ENCODE data around the gene MAN1A1. TPM values are rescaled to one million over a fixed set of nuclear protein-coding genes. Genes with fewer than 3 reads are reported as not detected.

The MAN1A1 gene
- total RNA-seq, 3 donors from 2014 or later: 45.1 to 74.2 (median 66.4) TPM

GRCh38 chr6:119224095-119224701, 125.4 kb downstream of the MAN1A1 start:
- TF ChIP-seq CTCF (IDR thresholded peaks at IDR 0.05): no peak
- Histone ChIP-seq H3K9me3 (no peaks in the 10 kb centered on the region), H3K4me3 (no peak overlapping the region), H3K36me3 (ENCODE audit: low read depth) (no peaks in the 10 kb centered on the region), H3K4me1 (ENCODE audit: low read depth) (no peaks in the 10 kb centered on the region)
- no peak for ATAC-seq
- no peak for DNase-seq
- intact Hi-C loops (cut with DNase I, micrococcal nuclease): no loop called here

- H3K4me3 ChIP-seq: no peak overlapping the region
- DNase-seq (no peak), ATAC-seq (no peak)
- H3K9me3 ChIP-seq: no peaks in the 10 kb centered on the region
- no peaks in the 10 kb centered on the region for H3K4me1 ChIP-seq (ENCODE audit: low read depth)
- intact Hi-C loops (cut with DNase I, micrococcal nuclease): no loop called here
- H3K36me3 ChIP-seq (ENCODE audit: low read depth): no peaks in the 10 kb centered on the region
- no peak for TF ChIP-seq CTCF (IDR thresholded peaks at IDR 0.05)
These were observed 129.1 kb downstream of the MAN1A1 start for GRCh38 chr6:119220452-119220851.

GRCh38 chr6:119218548-119218947, 131.0 kb downstream of the MAN1A1 start:
- Histone ChIP-seq H3K4me1 (ENCODE audit: low read depth) (no peaks in the 10 kb centered on the region), H3K4me3 (no peak overlapping the region), H3K36me3 (ENCODE audit: low read depth) (no peaks in the 10 kb centered on the region), H3K9me3 (no peaks in the 10 kb centered on the region)
- intact Hi-C loops (cut with DNase I, micrococcal nuclease): no loop called here
- DNase-seq (no peak), ATAC-seq (no peak)
- no peak for TF ChIP-seq CTCF (IDR thresholded peaks at IDR 0.05)

DNA sequence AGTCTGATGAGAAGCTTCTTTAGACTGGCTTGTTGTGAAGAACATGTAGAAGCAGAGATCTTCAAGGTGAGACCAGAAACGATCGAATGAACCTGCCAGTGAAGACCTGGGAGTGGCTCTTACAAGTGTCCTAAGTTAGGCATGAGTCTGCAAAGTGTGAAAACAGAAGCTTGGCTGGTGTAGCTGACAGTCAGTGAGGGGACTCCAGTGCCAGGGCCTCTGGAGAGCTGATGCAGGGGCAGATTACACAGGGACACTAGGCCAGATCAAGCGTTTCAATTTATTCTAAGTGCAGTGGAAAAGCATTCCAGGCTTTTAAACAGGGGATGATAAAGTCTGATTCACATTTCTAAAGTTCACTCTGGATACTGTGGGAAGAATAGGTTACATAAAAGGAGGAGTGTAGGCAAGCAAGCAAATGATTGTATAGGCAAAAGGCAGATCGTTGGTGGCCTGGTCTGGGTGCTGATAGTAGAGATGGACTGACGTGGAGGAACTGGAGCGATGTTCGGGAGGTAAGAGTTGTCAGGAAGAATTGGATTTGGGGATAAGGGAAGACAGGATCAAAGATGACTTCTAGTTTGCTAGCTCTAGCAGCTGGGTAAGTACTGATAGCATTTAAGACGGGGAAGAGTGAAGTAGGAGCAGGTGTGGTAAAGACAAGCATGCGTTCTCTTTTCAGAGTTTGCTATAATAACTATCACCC, 133.5 kb downstream of the MAN1A1 start:
- intact Hi-C loops (cut with DNase I, micrococcal nuclease): no loop called here
- TF ChIP-seq CTCF (IDR thresholded peaks at IDR 0.05): no peak
- no peaks in the 10 kb centered on the region for H3K36me3 ChIP-seq (ENCODE audit: low read depth)
- ATAC-seq (no peak), DNase-seq (no peak)
- H3K9me3 ChIP-seq: no peaks in the 10 kb centered on the region
- H3K4me1 ChIP-seq (ENCODE audit: low read depth): no peaks in the 10 kb centered on the region
- no peak overlapping the region for H3K4me3 ChIP-seq

GRCh38 chr6:119215309-119215708, 134.3 kb downstream of the MAN1A1 start:
- no peak for ATAC-seq
- DNase-seq: no peak
- intact Hi-C loops (cut with DNase I, micrococcal nuclease): no loop called here

More at GRCh38 chr6:119215309-119215708, 134.3 kb downstream of the MAN1A1 start:
- Histone ChIP-seq H3K36me3 (ENCODE audit: low read depth) (no peaks in the 10 kb centered on the region), H3K4me3 (no peak overlapping the region), H3K9me3 (no peaks in the 10 kb centered on the region), H3K4me1 (ENCODE audit: low read depth) (no peaks in the 10 kb centered on the region)
- no peak for TF ChIP-seq CTCF (IDR thresholded peaks at IDR 0.05)

All from mucosa of descending colon (tissue), 3 donors.